Uterus (tissue), 2 donors: Measurements from ENCODE around the gene PCSK4.

Source experiments
- POLR2A ChIP-seq, 2 donors: fragments of 450-650 bp; IDR thresholded peaks; one replicate each; pipeline ENCODE4 v1.6.1; 2016; ENCODE audit warnings: antibody characterized with exemption in 2 of 2, mild to moderate bottlenecking in 1 of 2, moderate library complexity in 1 of 2
- TF ChIP-seq, protein P1 (sequence below), 4 experiments: fragments of 200-600 bp in 2 of 4; fragments of 450-650 bp in 2 of 4; sonication (generic) in 2 of 4; IDR thresholded peaks; one replicate each; pipeline ENCODE4 v1.5.1; 2016 to 2019; ENCODE audit warnings: antibody characterized with exemption in 4 of 4, mild to moderate bottlenecking in 2 of 4, moderate library complexity in 1 of 4

- TF ChIP-seq, protein P1, sequence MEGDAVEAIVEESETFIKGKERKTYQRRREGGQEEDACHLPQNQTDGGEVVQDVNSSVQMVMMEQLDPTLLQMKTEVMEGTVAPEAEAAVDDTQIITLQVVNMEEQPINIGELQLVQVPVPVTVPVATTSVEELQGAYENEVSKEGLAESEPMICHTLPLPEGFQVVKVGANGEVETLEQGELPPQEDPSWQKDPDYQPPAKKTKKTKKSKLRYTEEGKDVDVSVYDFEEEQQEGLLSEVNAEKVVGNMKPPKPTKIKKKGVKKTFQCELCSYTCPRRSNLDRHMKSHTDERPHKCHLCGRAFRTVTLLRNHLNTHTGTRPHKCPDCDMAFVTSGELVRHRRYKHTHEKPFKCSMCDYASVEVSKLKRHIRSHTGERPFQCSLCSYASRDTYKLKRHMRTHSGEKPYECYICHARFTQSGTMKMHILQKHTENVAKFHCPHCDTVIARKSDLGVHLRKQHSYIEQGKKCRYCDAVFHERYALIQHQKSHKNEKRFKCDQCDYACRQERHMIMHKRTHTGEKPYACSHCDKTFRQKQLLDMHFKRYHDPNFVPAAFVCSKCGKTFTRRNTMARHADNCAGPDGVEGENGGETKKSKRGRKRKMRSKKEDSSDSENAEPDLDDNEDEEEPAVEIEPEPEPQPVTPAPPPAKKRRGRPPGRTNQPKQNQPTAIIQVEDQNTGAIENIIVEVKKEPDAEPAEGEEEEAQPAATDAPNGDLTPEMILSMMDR (IDR thresholded peaks at IDR 0.05), result no peak
- no peak for TF ChIP-seq POLR2A (IDR thresholded peaks at IDR 0.05)
Observed at GRCh38 chr19:1514986-1515721, 25.0 kb upstream of the PCSK4 start.
